Heart left ventricle (tissue), 16 donors: ENCODE measurements around the gene MINK1. TPM values are rescaled to one million over a fixed set of nuclear protein-coding genes. Genes with fewer than 3 reads are reported as not detected.
"Not testable (repeated sequence)": the region's sequence is repeated elsewhere in the genome, so short reads cannot be mapped to it uniquely, and the experiment has no call there.

ENCODE experiments used
- ATAC-seq, 4 donors: fragments of 200-7000 bp; cut with Tn5 transposase; one replicate each; pipeline ENCODE4 v1.9.1; 2020 to 2022; ENCODE audit warnings: moderate library complexity in 4 of 4, mild to moderate bottlenecking in 3 of 4, moderate number of reproducible peaks in 1 of 4
- DNase-seq, 5 donors: peaks; one replicate each; pipeline ENCODE4 v3.0.0-alpha.2; 2020
- H3K27ac ChIP-seq, 12 donors: fragments of 200-600 bp; sonication (generic) in 4 of 12; one replicate each; pipeline versions ENCODE4 v1.5.0 to v1.8.0; 2016 to 2022; ENCODE audit warnings: mild to moderate bottlenecking in 2 of 12
- H3K27me3 ChIP-seq, 9 donors: fragments of 200-600 bp; sonication (generic) in 2 of 9; one replicate each; pipeline versions ENCODE4 v1.5.1 to v1.8.0; 2016 to 2022; ENCODE audit warnings: mild to moderate bottlenecking in 3 of 9
- H3K36me3 ChIP-seq, 9 donors: fragments of 200-600 bp; sonication (generic) in 2 of 9; one replicate each; pipeline versions ENCODE4 v1.5.0 to v1.8.0; 2018 to 2022; ENCODE audit warnings: mild to moderate bottlenecking in 2 of 9
- H3K4me1 ChIP-seq, 12 donors: fragments of 200-600 bp; sonication (generic) in 4 of 12; one replicate each; pipeline versions ENCODE4 v1.5.0 to v1.8.0; 2016 to 2022; ENCODE audit warnings: mild to moderate bottlenecking in 3 of 12
- H3K4me3 ChIP-seq, 12 donors: fragments of 200-600 bp; sonication (generic) in 4 of 12; one replicate each; pipeline versions ENCODE4 v1.5.0 to v1.8.0; 2017 to 2022; ENCODE audit warnings: mild to moderate bottlenecking in 9 of 12, moderate library complexity in 4 of 12
- H3K9me3 ChIP-seq, 12 donors: fragments of 200-600 bp; sonication (generic) in 4 of 12; one replicate each; pipeline versions ENCODE4 v1.5.0 to v1.8.0; 2016 to 2022; ENCODE audit warnings: mild to moderate bottlenecking in 1 of 12
- POLR2A ChIP-seq, 2 donors: fragments of 450-650 bp; IDR thresholded peaks; one replicate each; pipeline ENCODE4 v1.6.1; 2017; ENCODE audit warnings: antibody characterized with exemption in 2 of 2, mild to moderate bottlenecking in 2 of 2, moderate library complexity in 2 of 2
- WGBS, 4 donors: extraction: QIAGEN DNeasy Blood & Tissue Kit in 2 of 4; methylation state at CpG; one replicate each; pipeline versions ENCODE4 v1.1.5 to v1.1.7; 2013 to 2018; 5-methylcytosine and 5-hydroxymethylcytosine counted together
- intact Hi-C, 10 donors: fragments of 100-400 bp; cut with DNase I; formaldehyde crosslinking; loops; one replicate each; pipeline versions ENCODE4 v1.11.1 to v1.14.2; 2022
- polyA plus RNA-seq, 2 donors: library from polyadenylated mRNA; stranded (reverse); fragments of 200-250 nt; gene quantifications; one replicate each; pipeline ENCODE4 v1.2.3, GENCODE V29; 2013
- total RNA-seq, 9 donors: library from RNA; depleted of rRNA in 2 of 9; stranded (reverse); fragments of >200 nt in 2 of 9; fragmentation: NEBNext Ultra II Directional in 3 of 9; extraction: Animal tissue kit (Norgen Biotek cat#: 25700) in 3 of 9; gene quantifications; one replicate each; pipeline versions ENCODE4 v1.1.0 to v1.2.4, GENCODE V29; 2016 to 2023
- TF ChIP-seq, protein P1 (sequence below), 12 donors: fragments of 200-600 bp; sonication (generic) in 4 of 12; IDR thresholded peaks; one replicate each; pipeline versions ENCODE4 v1.5.0 to v1.8.0; 2018 to 2022; ENCODE audit warnings: antibody characterized with exemption in 12 of 12, mild to moderate bottlenecking in 5 of 12
- donor health status: ischemic (EF 13 %, LVEDD 7.1; RV severe dilation, severe dysfunction).
- donor health status: healthy with polysubstance abuse.
- donor health status: DM: no; HTN: yes; CAD: no.
- donor health status: DM: no; HTN: no; CAD: no.
- donor health status: ischemic (EF 25% LVEDD 6.9; RV normal size, moderate dysfunction).
- donor health status: ischemic (EF 25% LVEDD 5.7; RV mildly dilated, moderate dysfunction).
- donor health status: healthy.
- donor health status: DM: yes; HTN: yes; CAD: no.
- donor health status: ischemic (EF 35%, LVEDD 5.7; RV mildly dilated, moderate dysfunction).
- donor health status: nonischemic (EF 11% LVEDD 7.7; RV severe dilation, severe dysfunction).
- donor health status: DM: yes; HTN: yes; CAD: no.
- donor health status: PGD.
- donor health status: ischemic (EF 29% LVEDD 5.4; RV normal size, mild dysfunction).
- donor health status: nonischemic (EF 23%, LVEDD 6.1; RV moderate dilation, normal function).

Gene MINK1
- total and polyA plus RNA-seq, 11 donors, result 23.1 to 55.8 (median 33.0) TPM

DNA sequence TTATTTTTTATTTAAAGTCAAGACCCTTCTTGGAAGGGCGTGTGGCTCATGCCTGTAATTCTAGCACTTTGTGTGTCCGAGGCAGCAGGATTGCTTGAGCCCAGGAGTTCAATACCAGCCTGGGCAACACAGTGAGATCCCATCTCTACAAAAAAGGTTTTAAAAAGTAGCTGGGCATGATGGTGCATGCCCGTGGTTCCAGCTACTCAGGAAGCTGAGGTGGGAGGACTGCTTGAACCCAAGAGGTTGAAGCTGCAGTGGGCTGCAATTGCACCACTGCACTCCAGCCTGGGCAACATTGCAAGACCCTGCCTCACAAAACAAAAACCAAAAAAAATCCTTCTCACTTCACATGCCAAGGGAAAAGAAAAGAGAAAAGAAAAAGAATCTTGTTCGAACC is 29.6 kb downstream of the MINK1 start:
- H3K27me3 ChIP-seq, result no peaks in the 10 kb centered on the region
- ATAC-seq (no peak), DNase-seq (no peak)
- peaks cover 2 to 41% (median 26%) of the 10 kb centered on the region in 12 donors for H3K4me1 ChIP-seq
- peaks cover 0 to 8% (median 0%) of the 10 kb centered on the region in 9 donors for H3K36me3 ChIP-seq
- intact Hi-C loops, result no loop called here
- H3K27ac ChIP-seq, result no peak overlapping the region
- H3K9me3 ChIP-seq, result no peaks in the 10 kb centered on the region
- no peak overlapping the region for H3K4me3 ChIP-seq
- TF ChIP-seq POLR2A (IDR thresholded peaks at IDR 0.05), result no peak
- WGBS, 4 donors, result 94 to 100% (median 97%) methylated on average over 4 of the region's 4 CpGs

DNA sequence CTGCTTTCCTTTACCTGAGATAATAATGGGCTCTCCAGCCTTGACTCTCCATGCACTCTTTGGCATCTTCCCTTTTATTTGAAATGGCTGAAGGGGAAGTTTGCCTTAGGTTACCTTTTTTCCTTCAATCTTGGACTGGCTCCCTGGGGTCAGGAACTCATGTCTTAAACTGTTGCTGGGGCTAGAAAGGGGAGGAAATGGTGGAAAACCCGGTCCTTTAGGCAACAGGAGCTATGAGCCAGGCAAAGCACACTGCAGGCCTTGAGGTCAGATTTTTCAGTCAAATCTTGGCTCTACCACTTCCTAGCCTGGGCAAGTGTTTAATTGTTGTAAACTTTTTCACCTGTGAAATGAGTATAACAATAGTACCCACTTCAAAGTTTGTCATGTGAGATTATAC is 30.2 kb downstream of the MINK1 start:
- TF ChIP-seq, protein P1, sequence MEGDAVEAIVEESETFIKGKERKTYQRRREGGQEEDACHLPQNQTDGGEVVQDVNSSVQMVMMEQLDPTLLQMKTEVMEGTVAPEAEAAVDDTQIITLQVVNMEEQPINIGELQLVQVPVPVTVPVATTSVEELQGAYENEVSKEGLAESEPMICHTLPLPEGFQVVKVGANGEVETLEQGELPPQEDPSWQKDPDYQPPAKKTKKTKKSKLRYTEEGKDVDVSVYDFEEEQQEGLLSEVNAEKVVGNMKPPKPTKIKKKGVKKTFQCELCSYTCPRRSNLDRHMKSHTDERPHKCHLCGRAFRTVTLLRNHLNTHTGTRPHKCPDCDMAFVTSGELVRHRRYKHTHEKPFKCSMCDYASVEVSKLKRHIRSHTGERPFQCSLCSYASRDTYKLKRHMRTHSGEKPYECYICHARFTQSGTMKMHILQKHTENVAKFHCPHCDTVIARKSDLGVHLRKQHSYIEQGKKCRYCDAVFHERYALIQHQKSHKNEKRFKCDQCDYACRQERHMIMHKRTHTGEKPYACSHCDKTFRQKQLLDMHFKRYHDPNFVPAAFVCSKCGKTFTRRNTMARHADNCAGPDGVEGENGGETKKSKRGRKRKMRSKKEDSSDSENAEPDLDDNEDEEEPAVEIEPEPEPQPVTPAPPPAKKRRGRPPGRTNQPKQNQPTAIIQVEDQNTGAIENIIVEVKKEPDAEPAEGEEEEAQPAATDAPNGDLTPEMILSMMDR (IDR thresholded peaks at IDR 0.05), result no peak
- no peak for TF ChIP-seq POLR2A (IDR thresholded peaks at IDR 0.05)
- no peaks in the 10 kb centered on the region for H3K9me3 ChIP-seq
- H3K27me3 ChIP-seq, result no peaks in the 10 kb centered on the region
- ATAC-seq (no peak), DNase-seq (no peak)
- H3K4me1 ChIP-seq, result peaks cover 0 to 35% (median 22%) of the 10 kb centered on the region in 12 donors
- H3K36me3 ChIP-seq, result peaks cover 0 to 8% (median 0%) of the 10 kb centered on the region in 9 donors
- no peak overlapping the region for H3K4me3 ChIP-seq
- no peak overlapping the region for H3K27ac ChIP-seq
- WGBS, 4 donors, result 55 to 76% (median 69%) methylated on average over 1 of the region's 1 CpG
- intact Hi-C loops, result no loop called here

DNA sequence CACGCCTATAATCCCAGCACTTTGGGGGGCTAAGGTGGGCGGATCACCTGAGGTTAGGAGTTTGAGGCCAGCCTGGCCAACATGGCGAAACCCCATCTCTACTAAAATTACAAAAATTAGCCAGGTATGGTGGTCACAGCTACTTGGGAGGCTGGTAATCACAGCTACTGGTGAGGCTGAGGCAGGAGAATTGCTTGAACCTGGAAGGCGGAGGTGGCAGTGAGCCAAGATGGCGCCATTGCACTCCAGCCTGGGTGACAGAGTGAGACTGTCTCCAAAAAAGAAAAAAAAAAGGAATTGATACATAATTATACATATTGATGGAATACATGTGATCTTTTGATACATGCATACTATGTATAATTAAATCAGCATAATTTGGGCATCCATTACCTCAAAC is 34.4 kb downstream of the MINK1 start:
- ATAC-seq, H3K9me3 ChIP-seq, H3K27ac ChIP-seq, H3K4me3 ChIP-seq, DNase-seq, intact Hi-C loops, H3K36me3 ChIP-seq, H3K27me3 ChIP-seq: not testable (repeated sequence)
- H3K4me1 ChIP-seq, result peaks cover 0 to 18% (median under 1%) of the 10 kb centered on the region in 12 donors
- WGBS, 4 donors, result 69 to 96% (median 85%) methylated on average over 5 of the region's 5 CpGs

DNA sequence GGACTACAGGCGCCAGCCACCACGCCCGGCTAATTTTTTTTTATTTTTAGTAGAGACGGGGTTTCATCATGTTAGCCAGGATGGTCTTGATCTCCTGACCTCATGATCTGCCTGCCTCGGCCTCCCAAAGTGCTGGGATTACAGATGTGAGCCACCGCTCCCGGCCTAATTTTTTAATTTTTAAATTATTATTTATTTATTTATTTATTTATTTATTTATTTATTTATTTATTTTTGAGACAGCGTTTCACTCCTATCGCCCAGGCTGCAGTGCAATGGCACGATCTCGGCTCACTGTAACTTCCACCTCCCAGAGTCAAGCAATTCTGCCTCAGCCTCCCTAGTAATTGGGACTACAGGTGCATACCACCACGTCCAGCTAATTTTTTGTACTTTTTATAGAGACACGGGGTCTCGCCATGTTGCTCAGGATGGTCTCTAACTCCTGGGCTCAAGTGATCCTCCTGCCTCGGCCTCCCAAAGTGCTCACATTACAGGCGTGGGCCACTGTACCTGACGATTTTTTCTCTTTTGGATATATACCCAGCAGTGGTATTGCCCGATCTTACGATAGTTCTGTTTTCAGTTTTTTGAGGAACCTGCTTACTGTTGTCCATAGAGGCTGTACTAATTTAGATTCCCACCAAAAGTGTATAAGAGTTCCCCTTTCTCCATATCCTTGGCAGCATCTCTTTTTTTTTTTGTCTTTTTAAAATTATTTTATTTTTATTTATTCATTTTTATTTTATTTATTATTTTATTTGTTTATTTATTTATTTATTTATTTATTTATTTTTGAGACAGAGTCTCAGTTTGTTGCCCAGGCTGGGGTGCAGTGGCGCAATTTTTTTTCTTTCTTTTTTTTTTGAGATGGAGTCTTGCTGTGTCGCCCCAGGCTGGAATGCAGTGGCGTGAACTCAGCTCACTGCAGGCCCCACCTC is 36.2 kb downstream of the MINK1 start:
- WGBS, 4 donors, result 95 to 97% (median 96%) methylated on average over 22 of the region's 22 CpGs
- ATAC-seq, DNase-seq, H3K9me3 ChIP-seq, H3K27ac ChIP-seq, intact Hi-C loops, H3K27me3 ChIP-seq, H3K4me3 ChIP-seq: not testable (repeated sequence)
- H3K36me3 ChIP-seq, result peaks cover 0 to 12% (median 0%) of the 10 kb centered on the region in 9 donors
- H3K4me1 ChIP-seq, result peaks cover 0 to 23% (median 0%) of the 10 kb centered on the region in 12 donors

DNA sequence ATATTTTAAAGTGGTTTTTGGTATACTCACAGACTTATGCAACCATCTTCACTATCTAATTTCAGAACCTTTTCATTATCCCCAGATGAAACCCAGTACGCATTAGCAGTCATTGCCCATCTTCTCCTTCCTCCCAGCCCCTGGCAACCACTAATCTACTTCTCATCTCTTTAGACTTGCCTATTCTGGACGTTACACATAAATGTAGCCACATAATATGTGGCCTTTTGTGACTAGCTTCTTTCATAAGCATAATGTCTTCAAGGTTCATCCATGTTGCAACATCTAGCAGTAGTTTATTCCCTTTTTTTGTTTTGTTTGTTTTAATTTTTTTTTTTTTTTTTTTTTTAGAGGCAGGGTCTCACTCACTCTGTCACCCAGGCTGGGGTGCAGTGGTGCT is 37.7 kb downstream of the MINK1 start:
- Histone ChIP-seq H3K4me1 (peaks cover 0 to 23% (median 0%) of the 10 kb centered on the region in 12 donors), H3K4me3 (no peak overlapping the region), H3K27ac (no peak overlapping the region), H3K27me3 (no peaks in the 10 kb centered on the region), H3K36me3 (peaks cover 0 to 12% (median 0%) of the 10 kb centered on the region in 9 donors), H3K9me3 (no peaks in the 10 kb centered on the region)
- intact Hi-C loops, result loop anchor here in 2 of 10 donors (5.0 to 10.0 kb wide), 2 partner anchors 39 to 46 kb away; partner anchors contain the start of gene MINK1 (in 1 of the 2)
- WGBS, 4 donors, result 77 to 92% (median 89%) methylated on average over 2 of the region's 2 CpGs
- ATAC-seq (no peak), DNase-seq (no peak)
- no peak for TF ChIP-seq POLR2A (IDR thresholded peaks at IDR 0.05)
- TF ChIP-seq, protein P1 (IDR thresholded peaks at IDR 0.05), result no peak
